Diencephalon (tissue), 1 donor: ENCODE results near the gene ZNF200. TPM values are rescaled to one million over a fixed set of nuclear protein-coding genes. Genes with fewer than 3 reads are reported as not detected.

Experiments used
- total RNA-seq: library from RNA; depleted of rRNA; stranded (reverse); fragments of >200 nt; gene quantifications from one replicate; pipeline ENCODE4 v1.2.3, GENCODE V29; 2014

Gene ZNF200, protein sequence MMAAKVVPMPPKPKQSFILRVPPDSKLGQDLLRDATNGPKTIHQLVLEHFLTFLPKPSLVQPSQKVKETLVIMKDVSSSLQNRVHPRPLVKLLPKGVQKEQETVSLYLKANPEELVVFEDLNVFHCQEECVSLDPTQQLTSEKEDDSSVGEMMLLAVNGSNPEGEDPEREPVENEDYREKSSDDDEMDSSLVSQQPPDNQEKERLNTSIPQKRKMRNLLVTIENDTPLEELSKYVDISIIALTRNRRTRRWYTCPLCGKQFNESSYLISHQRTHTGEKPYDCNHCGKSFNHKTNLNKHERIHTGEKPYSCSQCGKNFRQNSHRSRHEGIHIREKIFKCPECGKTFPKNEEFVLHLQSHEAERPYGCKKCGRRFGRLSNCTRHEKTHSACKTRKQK
- total RNA-seq: 15.9 TPM

DNA sequence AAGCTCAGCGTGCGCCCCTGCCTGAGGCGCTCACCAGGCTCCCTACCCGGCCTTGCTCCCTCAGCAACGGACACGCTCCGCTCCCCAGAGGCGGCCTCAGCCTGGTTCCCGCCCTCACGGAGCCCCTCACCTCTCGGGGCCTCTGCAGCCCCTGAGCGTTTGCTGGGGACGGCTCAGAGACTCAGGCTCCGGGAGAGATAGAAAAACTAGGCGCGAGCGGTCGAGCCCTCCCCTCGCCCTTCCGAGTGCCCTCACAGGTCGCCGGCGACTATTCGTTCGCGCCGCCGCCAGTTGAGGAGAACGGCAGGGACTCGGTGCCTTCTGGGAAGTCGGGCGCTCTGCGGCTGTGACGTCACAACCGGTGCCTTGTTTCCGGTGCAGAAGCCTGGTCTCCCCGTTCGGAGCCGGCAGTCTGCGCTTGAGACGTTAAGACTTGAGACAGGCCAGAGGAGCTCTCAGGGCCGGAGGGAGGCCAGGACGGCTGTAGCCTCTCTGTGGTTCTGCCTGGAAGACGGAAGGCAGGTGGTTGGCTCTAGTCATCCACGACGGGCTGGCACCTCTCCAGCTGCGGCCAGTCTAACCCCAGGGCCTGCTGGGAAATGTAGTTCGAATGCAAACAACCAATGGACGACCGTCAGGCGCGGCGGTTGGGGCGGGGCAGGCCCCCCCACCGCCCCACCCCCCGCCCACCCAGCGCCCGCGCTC, at the start of gene ZNF200:
Gene ZNF200, minus strand, starts transcription at position 302 of the 705 bp plus-strand sequence. CDS start 1,403 bp downstream, outside the sequence.

DNA sequence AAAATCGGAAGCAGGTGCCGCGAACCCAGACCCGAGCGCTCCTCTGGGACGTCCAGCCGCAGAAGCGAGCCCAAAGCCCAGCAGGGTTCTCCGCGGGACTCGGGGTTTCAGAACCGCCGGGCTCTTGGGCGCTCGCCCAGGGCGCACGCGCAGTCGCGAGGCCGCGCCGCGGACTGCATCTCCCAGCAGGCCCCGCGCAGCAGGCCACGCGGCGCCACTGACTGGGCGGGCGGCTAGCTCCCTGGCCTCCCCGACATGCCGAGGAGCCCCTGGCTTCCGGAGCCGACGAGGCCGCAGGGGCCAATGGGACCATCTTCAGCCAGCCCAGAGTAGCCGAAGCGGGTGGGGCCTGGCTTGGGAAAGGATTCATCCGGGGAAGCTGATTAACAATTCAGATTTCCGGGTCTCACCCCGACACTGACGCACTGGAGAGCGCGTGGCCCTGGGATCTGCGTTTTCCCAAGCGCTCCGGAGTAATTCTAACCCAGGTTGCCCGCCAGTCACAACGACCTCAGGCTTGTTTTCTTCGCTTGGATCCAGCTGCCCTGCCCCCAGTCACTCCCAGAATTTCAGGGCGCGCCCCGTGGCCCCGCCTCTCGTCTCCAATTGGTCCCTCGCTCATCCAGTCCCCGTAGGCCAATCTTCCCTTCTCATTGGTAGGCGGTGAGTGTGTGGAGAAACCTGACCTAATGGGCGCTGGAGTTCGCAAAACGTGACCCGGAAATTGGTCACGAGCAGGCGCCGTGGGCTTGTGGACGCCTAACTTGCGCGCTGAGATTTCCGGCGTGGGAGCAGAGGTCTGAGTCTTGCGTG, 48.0 kb upstream of the ZNF200 start, which contains the start of gene ZNF263:
Gene ZNF263, plus strand, starts transcription at position 762 of the 813 bp plus-strand sequence. CDS start 328 bp downstream, outside the sequence.

DNA sequence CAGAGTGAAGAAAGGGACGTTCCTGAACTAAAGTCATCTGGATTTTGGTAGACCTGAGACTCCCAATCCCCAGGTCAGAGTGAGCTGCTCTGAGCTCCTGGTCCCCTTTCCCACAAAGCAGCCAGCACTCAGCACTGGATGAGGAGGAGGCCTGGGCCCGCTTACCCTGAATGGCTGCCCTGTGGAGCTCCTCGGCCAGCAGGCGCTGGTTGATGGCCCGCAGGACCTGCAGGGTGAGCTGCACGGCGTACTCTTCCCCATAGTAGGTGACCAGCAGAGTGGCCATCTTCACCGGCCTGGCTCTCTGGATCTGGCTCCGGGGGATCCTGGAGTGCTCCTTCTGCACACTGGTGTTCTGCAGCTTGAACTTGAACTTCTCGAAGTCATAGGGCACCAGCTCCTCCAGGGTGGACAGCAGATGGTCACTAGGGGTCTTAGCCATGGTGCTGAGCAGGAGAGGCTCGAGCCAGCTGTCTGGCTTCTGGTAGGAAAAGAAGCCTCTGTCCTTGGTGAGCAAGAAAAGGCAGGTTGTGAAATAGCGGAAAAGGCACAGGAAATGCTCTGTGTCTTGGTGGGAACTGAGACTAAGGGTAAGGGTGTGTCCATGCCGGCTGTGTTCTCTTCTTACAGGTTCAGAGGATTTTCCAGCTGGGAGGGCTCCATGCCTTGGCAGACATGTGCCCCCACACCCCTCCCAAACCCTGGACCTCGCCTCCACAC, 21.3 kb upstream of the ZNF200 start, which contains the start of gene MEFV:
Gene MEFV, minus strand, starts transcription at position 488 of the 720 bp plus-strand sequence. Its CDS starts 46 bp downstream, at position 442.

DNA sequence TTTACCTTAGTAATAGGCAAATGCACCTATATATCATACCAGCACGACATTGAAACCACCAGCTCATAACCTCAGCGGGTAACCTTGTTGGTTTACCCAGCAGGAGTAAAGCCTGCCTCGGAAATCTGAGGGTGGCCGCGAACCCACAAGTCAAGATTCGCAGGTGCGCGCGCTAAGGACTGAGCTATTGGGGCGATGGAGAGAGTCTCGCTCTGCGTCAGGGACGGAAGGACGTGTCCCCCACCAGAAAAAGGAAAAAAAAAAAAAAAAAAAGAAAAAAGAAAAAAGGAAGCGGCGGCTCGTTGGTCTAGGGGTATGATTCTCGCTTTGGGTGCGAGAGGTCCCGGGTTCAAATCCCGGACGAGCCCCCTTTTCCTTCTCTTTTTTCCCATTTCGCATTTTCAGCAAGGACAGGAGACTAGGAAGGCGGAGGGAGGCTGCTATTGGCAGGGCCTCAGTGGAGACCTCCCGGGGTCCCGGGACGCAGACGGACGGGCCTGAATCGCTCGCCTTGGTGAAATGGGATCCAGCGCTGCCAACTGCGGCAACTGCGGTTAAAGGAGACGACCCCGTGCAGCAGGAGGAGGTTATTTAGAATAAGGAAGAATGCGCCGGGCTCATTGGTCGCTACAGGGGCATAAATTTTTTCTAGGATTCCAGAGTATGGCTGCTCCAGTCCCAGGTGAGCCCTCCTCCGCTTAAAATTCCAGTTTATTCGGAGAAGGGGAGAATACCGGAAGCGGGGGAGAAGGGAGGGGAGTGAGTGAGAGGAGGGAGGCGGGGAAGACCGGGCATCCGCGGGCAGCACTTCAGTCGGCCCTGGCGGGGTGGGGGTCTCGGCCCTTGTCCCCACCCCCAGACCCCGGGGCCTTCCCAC, 46.9 kb downstream of the ZNF200 start, which contains the start of gene OR1F1:
Gene OR1F1, plus strand, starts transcription at position 407 of the 877 bp plus-strand sequence.

Other genes starting within 250 kb of the ZNF200 start
- gene CLDN9, start 222.2 kb downstream of the ZNF200 start, total RNA-seq: not detected
- 1.2 TPM for gene CLDN6, start 217.0 kb downstream of the ZNF200 start, total RNA-seq
- 1.2 TPM for gene TNFRSF12A, start 214.8 kb downstream of the ZNF200 start, total RNA-seq
- gene HCFC1R1, start 211.2 kb downstream of the ZNF200 start, total RNA-seq: 20.3 TPM
- gene THOC6, start 211.1 kb downstream of the ZNF200 start, total RNA-seq: 4.8 TPM
- gene BICDL2, start 198.2 kb downstream of the ZNF200 start, total RNA-seq: not detected
- gene MMP25, start 188.6 kb downstream of the ZNF200 start, total RNA-seq: 0.92 TPM
- gene IL32, start 169.5 kb downstream of the ZNF200 start, total RNA-seq: 1.6 TPM
- gene ZSCAN10, start 135.9 kb downstream of the ZNF200 start, total RNA-seq: not detected
- 15.9 TPM for gene ZNF205, start 122.6 kb downstream of the ZNF200 start, total RNA-seq
- gene ZNF213, start 100.1 kb downstream of the ZNF200 start, total RNA-seq: 8.1 TPM
- gene OR1F1, start 47.0 kb downstream of the ZNF200 start, total RNA-seq: 0.69 TPM
- gene MEFV, start 21.5 kb upstream of the ZNF200 start, total RNA-seq: 0.46 TPM
- gene ZNF263, start 48.3 kb upstream of the ZNF200 start, total RNA-seq: 36.0 TPM
- gene TIGD7, start 70.3 kb upstream of the ZNF200 start, total RNA-seq: 22.4 TPM
- 32.8 TPM for gene ZNF75A, start 70.3 kb upstream of the ZNF200 start, total RNA-seq
- gene OR2C1, start 120.7 kb upstream of the ZNF200 start, total RNA-seq: 0.46 TPM
- 7.8 TPM for gene ZSCAN32, start 165.8 kb upstream of the ZNF200 start, total RNA-seq
- gene ZNF174, start 166.1 kb upstream of the ZNF200 start, total RNA-seq: 12.7 TPM
- gene ZNF597, start 208.3 kb upstream of the ZNF200 start, total RNA-seq: 4.6 TPM
- 16.1 TPM for gene NAA60, start 208.5 kb upstream of the ZNF200 start, total RNA-seq